H1 (cell line): ENCODE results near the gene BAIAP2. TPM values are rescaled to one million over a fixed set of nuclear protein-coding genes. Genes with fewer than 3 reads are reported as not detected.

Experiments used
- CTCF ChIA-PET: fragments of 300-600 bp; sonication (Branson Sonifier 250); formaldehyde crosslinking; loops from one replicate; lab custom pipeline; 2021; ENCODE audit not compliant: partially characterized antibody; lab: Charles Lee
- POLR2A ChIA-PET: fragments of 300-600 bp; sonication (Branson Sonifier 250); formaldehyde crosslinking; loops from one replicate; lab custom pipeline; 2021; ENCODE audit warnings: inconsistent platforms; ENCODE audit not compliant: partially characterized antibody; lab: Charles Lee
- DNase-seq, 2 experiments: peaks; one replicate each; pipeline versions ENCODE4 v3.0.0 to v3.0.0-alpha.2; 2010 to 2022; ENCODE audit warnings: low spot score in 2 of 2, low read depth in 1 of 2, mixed read lengths in 1 of 2
- FAIRE-seq: peaks from 2 replicates; lab custom pipeline; 2011; peaks lifted over from hg19 to GRCh38; lab: Jason Lieb, UNC
- H2AFZ ChIP-seq: 2 replicates; pipeline ENCODE4 v1.8.1; 2012; ENCODE audit warnings: low read length, inconsistent platforms
- H2AK5ac ChIP-seq: 2 replicates; pipeline ENCODE4 v1.6.1; 2013; ENCODE audit warnings: low read depth, low read length
- H2BK120ac ChIP-seq: replicated peaks from 2 replicates; pipeline ENCODE3; 2013; ENCODE audit warnings: low read depth, low read length, inconsistent platforms
- H2BK12ac ChIP-seq: 2 replicates; pipeline ENCODE4 v1.6.1; 2013; ENCODE audit warnings: low read depth, low read length
- H2BK15ac ChIP-seq: 2 replicates; pipeline ENCODE4 v1.6.1; 2013; ENCODE audit warnings: low read length
- H2BK20ac ChIP-seq: 2 replicates; pipeline ENCODE4 v1.6.1; 2013; ENCODE audit warnings: low read length
- H2BK5ac ChIP-seq: 2 replicates; pipeline ENCODE4 v1.6.1; 2013; ENCODE audit warnings: low read depth, low read length
- H3K14ac ChIP-seq: 2 replicates; pipeline ENCODE4 v1.6.1; 2013; ENCODE audit warnings: inconsistent platforms; ENCODE audit not compliant: insufficient read length
- H3K18ac ChIP-seq: 2 replicates; pipeline ENCODE4 v1.6.1; 2013; ENCODE audit warnings: low read length; ENCODE audit errors: extremely low read depth
- H3K23ac ChIP-seq: 2 replicates; pipeline ENCODE4 v1.6.1; 2013; ENCODE audit warnings: inconsistent platforms; ENCODE audit not compliant: insufficient read length
- H3K23me2 ChIP-seq: 2 replicates; pipeline ENCODE4 v1.6.1; 2013; ENCODE audit warnings: low read depth, low read length
- H3K27ac ChIP-seq: 2 replicates; pipeline ENCODE4 v1.6.1; 2011; ENCODE audit warnings: low read depth, low read length, inconsistent platforms
- H3K27me3 ChIP-seq, 4 experiments: replicated peaks in 1 of 4; 1 replicate in 1 of 4; 2 replicates in 3 of 4; pipeline versions ENCODE4 v1.6.1 to v1.8.1; 2011 to 2013; ENCODE audit warnings: low read length in 3 of 4, mild to moderate bottlenecking in 3 of 4, inconsistent platforms in 2 of 4, mixed read lengths in 2 of 4, moderate library complexity in 1 of 4; ENCODE audit not compliant: control insufficient read depth in 3 of 4, insufficient read depth in 3 of 4; ENCODE audit errors: extremely low read depth in 1 of 4
- H3K36me3 ChIP-seq, 4 experiments: 2 replicates each; pipeline versions ENCODE4 v1.6.1 to v1.8.1; 2011 to 2013; ENCODE audit warnings: mild to moderate bottlenecking in 4 of 4, low read length in 3 of 4, moderate library complexity in 2 of 4, control low read depth in 1 of 4, inconsistent platforms in 1 of 4; ENCODE audit not compliant: insufficient read depth in 4 of 4, control insufficient read depth in 2 of 4
- H3K4ac ChIP-seq: replicated peaks from 2 replicates; pipeline ENCODE3; 2013; ENCODE audit warnings: low read length, low read depth, mixed read lengths, inconsistent platforms; ENCODE audit not compliant: insufficient read length
- H3K4me1 ChIP-seq, 4 experiments: replicated peaks in 1 of 4; 1 replicate in 1 of 4; 2 replicates in 3 of 4; pipeline versions ENCODE4 v1.6.1 to v1.8.1; 2011 to 2013; ENCODE audit warnings: low read length in 3 of 4, inconsistent platforms in 2 of 4, mixed read lengths in 1 of 4; ENCODE audit not compliant: insufficient read depth in 4 of 4, control insufficient read depth in 3 of 4
- H3K4me2 ChIP-seq, 2 experiments: 2 replicates each; pipeline versions ENCODE4 v1.6.1 to v1.8.1; 2011 to 2013; ENCODE audit warnings: low read depth in 2 of 2, low read length in 2 of 2, control low read depth in 1 of 2, inconsistent platforms in 1 of 2, mild to moderate bottlenecking in 1 of 2; ENCODE audit not compliant: insufficient read depth in 1 of 2
- H3K4me3 ChIP-seq, 4 experiments: fragments of 200-600, 300-600 bp in 1 of 4; sonication (generic), shearing (Covaris generic), sonication (Bioruptor Twin) in 1 of 4; 2 replicates each; pipeline versions ENCODE4 v1.5.1 to v1.8.1; 2011 to 2016; ENCODE audit warnings: low read length in 4 of 4, low read depth in 3 of 4, control low read depth in 2 of 4, inconsistent platforms in 2 of 4, mild to moderate bottlenecking in 2 of 4, mixed read lengths in 1 of 4, moderate library complexity in 1 of 4; ENCODE audit not compliant: insufficient read depth in 2 of 4; ENCODE audit errors: extremely low read depth in 1 of 4
- H3K56ac ChIP-seq: replicated peaks from 2 replicates; pipeline ENCODE3; 2013; ENCODE audit warnings: low read depth, mild to moderate bottlenecking, mixed read lengths, low read length, inconsistent platforms; ENCODE audit not compliant: insufficient read length
- H3K79me1 ChIP-seq: 2 replicates; pipeline ENCODE4 v1.6.1; 2013; ENCODE audit warnings: low read depth, low read length, control low read depth
- H3K79me2 ChIP-seq, 2 experiments: 2 replicates each; pipeline versions ENCODE4 v1.6.1 to v1.8.1; 2012 to 2013; ENCODE audit warnings: low read length in 2 of 2, mild to moderate bottlenecking in 2 of 2, inconsistent platforms in 1 of 2; ENCODE audit not compliant: insufficient read depth in 2 of 2, control insufficient read depth in 1 of 2
- H3K9ac ChIP-seq, 4 experiments: replicated peaks in 1 of 4; 1 replicate in 1 of 4; 2 replicates in 3 of 4; pipeline versions ENCODE4 v1.6.1 to v1.8.1; 2011 to 2013; ENCODE audit warnings: low read depth in 3 of 4, low read length in 3 of 4, control low read depth in 2 of 4, mild to moderate bottlenecking in 2 of 4, moderate library complexity in 2 of 4, inconsistent platforms in 1 of 4; ENCODE audit errors: extremely low read depth in 1 of 4
- H3K9me3 ChIP-seq, 2 experiments: 2 replicates each; pipeline versions ENCODE4 v1.6.1 to v1.8.1; 2012 to 2013; ENCODE audit warnings: mild to moderate bottlenecking in 2 of 2, moderate library complexity in 2 of 2, control low read depth in 1 of 2, inconsistent platforms in 1 of 2, low read depth in 1 of 2, low read length in 1 of 2, mixed read lengths in 1 of 2; ENCODE audit not compliant: insufficient read depth in 2 of 2
- H4K20me1 ChIP-seq, 2 experiments: replicated peaks in 1 of 2; 2 replicates each; pipeline versions ENCODE3 to v1.8.1; 2011 to 2013; ENCODE audit warnings: inconsistent platforms in 2 of 2, low read length in 2 of 2, mild to moderate bottlenecking in 1 of 2; ENCODE audit not compliant: insufficient read depth in 2 of 2, control insufficient read depth in 1 of 2
- H4K5ac ChIP-seq: 2 replicates; pipeline ENCODE4 v1.6.1; 2013; ENCODE audit warnings: low read length, low read depth, mixed read lengths, inconsistent platforms; ENCODE audit not compliant: insufficient read length
- H4K8ac ChIP-seq: 2 replicates; pipeline ENCODE4 v1.8.0; 2013; ENCODE audit warnings: mild to moderate bottlenecking, moderate library complexity, low read length, inconsistent platforms; ENCODE audit not compliant: insufficient read depth; ENCODE audit errors: extremely low read depth
- H4K91ac ChIP-seq: replicated peaks from 2 replicates; pipeline ENCODE3; 2013; ENCODE audit warnings: low read length, mixed read lengths, inconsistent platforms; ENCODE audit not compliant: insufficient read length
- NRF1 ChIP-seq: IDR thresholded peaks from 2 replicates; pipeline ENCODE4 v1.6.1; 2011; ENCODE audit warnings: mild to moderate bottlenecking, low read depth, low read length, improper control_type of control experiment
- YY1 ChIP-seq: IDR thresholded peaks from 2 replicates; pipeline ENCODE4 v1.6.1; 2011; ENCODE audit warnings: low read depth, mild to moderate bottlenecking, low read length
- WGBS, 2 experiments: shearing (Covaris generic) in 1 of 2; methylation state at CpG; one replicate each; pipeline versions ENCODE4 v1.1.6 to v1.1.7; 2013 to 2015; ENCODE audit warnings: low lambda C conversion rate in 2 of 2, mixed read lengths in 2 of 2, inconsistent platforms in 1 of 2, low coverage in 1 of 2, missing lambda C conversion rate in 1 of 2; ENCODE audit not compliant: insufficient replicate concordance in 2 of 2, insufficient coverage in 1 of 2, insufficient read length in 1 of 2; ENCODE audit errors: extremely low coverage in 1 of 2, missing lambda C conversion rate in 1 of 2; 5-methylcytosine and 5-hydroxymethylcytosine counted together
- polyA plus RNA-seq, 7 experiments: library from polyadenylated mRNA; depleted of rRNA in 3 of 7; stranded (reverse) in 5 of 7; unstranded in 2 of 7; fragments of >200 nt in 5 of 7; fragments of 200-250 nt in 2 of 7; gene quantifications; 1 replicate in 5 of 7; 2 replicates in 1 of 7; 4 replicates in 1 of 7; pipeline versions ENCODE4 v1.2.1 to v1.2.3, GENCODE V29; 2011 to 2013; ENCODE audit warnings: missing spikeins in 2 of 7, mixed read lengths in 2 of 7
- total RNA-seq: library from RNA; stranded (reverse); fragmentation: NEBNext Ultra II Directional; extraction: Animal tissue kit (Norgen Biotek cat#: 25700); gene quantifications from 2 replicates; pipeline ENCODE4 v1.2.1, GENCODE V29; 2021

The BAIAP2 gene
- total and polyA plus RNA-seq, 2 of the 8 experiments (the other 6 are each of a cell fraction or from before 2014, with no cell fraction given), result 10.0 to 22.8 TPM

- Histone ChIP-seq H3K4ac (no peak overlapping the region), H3K56ac (no peak overlapping the region), H3K4me3 (no peak overlapping the region), H3K18ac (no peak overlapping the region; the same call in none of the 2 replicates), H3K27ac (no peak overlapping the region; the same call in 1 of the 2 replicates), H2BK12ac (peak overlapping the region; percentile 33; the same call in 1 of the 2 replicates), H3K79me2 (no peaks in the 10 kb centered on the region), H4K8ac (no peak overlapping the region), H3K79me1 (no peaks in the 10 kb centered on the region), H3K4me1 (peaks cover 7 to 31% (median 23%) of the 10 kb centered on the region in 4 experiments), H4K91ac (no peak overlapping the region), H2AFZ (no peak overlapping the region), H3K23ac (no peak overlapping the region), H2AK5ac (no peak overlapping the region), H3K23me2 (no peaks in the 10 kb centered on the region), H3K9ac (no peak overlapping the region), H3K36me3 (no peaks in the 10 kb centered on the region; a peak in 1 of 8 replicates), H3K14ac (no peak overlapping the region), H2BK5ac (no peak overlapping the region), H4K20me1 (peaks cover 0 to 2% of the 10 kb centered on the region in 2 experiments), H2BK15ac (peak overlapping the region; percentile 81; the same call in 1 of the 2 replicates), H4K5ac (no peak overlapping the region), H3K9me3 (no peaks in the 10 kb centered on the region), H2BK20ac (no peak overlapping the region), H3K27me3 (no peaks in the 10 kb centered on the region), H3K4me2 (no peak overlapping the region), H2BK120ac (no peak overlapping the region)
- CTCF ChIA-PET, result interaction anchor here (1.0 to 6.1 kb wide), 5 partner anchors 12 to 141 kb away, joined by 3 to 27 read pairs (median 4); no protein-coding TSS in a partner anchor
- WGBS, 2 experiments, result 89% methylated on average over 9 of the region's 9 CpGs; no CpG with 5 or more reads in 1 of the 2 experiments
- FAIRE-seq (no peak), DNase-seq (no peak)
- no peak for TF ChIP-seq YY1
- no peak for TF ChIP-seq NRF1
- POLR2A ChIA-PET, result interaction anchor here (1.1 to 1.4 kb wide), 2 partner anchors 54 to 55 kb away, joined by 3 to 4 read pairs; no protein-coding TSS in a partner anchor
Measured at GRCh38 chr17:81091154-81091553, 56.2 kb downstream of the BAIAP2 start.
